Cardiac fibroblast (primary cell): ENCODE data around the gene SPATA6L.
A peak's percentile ranks its signal among the peaks of the same experiment; 100 is the strongest.
"Not testable (repeated sequence)": the region's sequence is repeated elsewhere in the genome, so short reads cannot be mapped to it uniquely, and the experiment has no call there.

Experiments used
- DNase-seq, 2 donors: peaks; one replicate each; pipeline versions ENCODE4 v3.0.0 to v3.0.0-alpha.2; 2010; ENCODE audit warnings: low read depth in 2 of 2
- H3K4me3 ChIP-seq, 2 donors: replicated peaks in 1 of 2; 1 replicate in 1 of 2; 2 replicates in 1 of 2; pipeline ENCODE4 v1.5.1; 2011; ENCODE audit warnings: low read depth in 2 of 2, low read length in 2 of 2, mild to moderate bottlenecking in 2 of 2, moderate library complexity in 1 of 2
- CTCF ChIP-seq: IDR thresholded peaks from one replicate; pipeline ENCODE4 v1.5.1; 2011; ENCODE audit warnings: low read depth, mild to moderate bottlenecking, low read length, inconsistent platforms

The SPATA6L gene

GRCh38 chr9:4662108-4662988 is 3.9 kb downstream of the SPATA6L start, which contains the start of gene PLPP6:
Gene PLPP6, plus strand, starts transcription at chr9:4662294. Its CDS starts 82 bp downstream, at chr9:4662376.
- peak; percentile 38 for TF ChIP-seq CTCF
- peak; percentile 82 to 87 for DNase-seq

GRCh38 chr9:4661611-4662010 is 4.7 kb downstream of the SPATA6L start:
- TF ChIP-seq CTCF: no peak
- DNase-seq: peak in 1 of 2 donors; percentile 17
- peak overlapping the region; percentile 65 to 84 for H3K4me3 ChIP-seq

More at GRCh38 chr9:4662108-4662988, 3.9 kb downstream of the SPATA6L start, which contains the start of gene PLPP6:
- H3K4me3 ChIP-seq: peak within 1 kb of the TSS; percentile 65 to 84

GRCh38 chr9:4661165-4661564 is 5.1 kb downstream of the SPATA6L start:
- H3K4me3 ChIP-seq: no peak overlapping the region
- peak in 1 of 2 donors; percentile 34 for DNase-seq
- TF ChIP-seq CTCF: no peak

- DNase-seq, H3K4me3 ChIP-seq: not testable (repeated sequence)
These were observed 5.6 kb downstream of the SPATA6L start for GRCh38 chr9:4660665-4661064.

- H3K4me3 ChIP-seq: no peak overlapping the region
- DNase-seq: no peak
These were observed 8.7 kb downstream of the SPATA6L start for GRCh38 chr9:4657426-4658159.

GRCh38 chr9:4656621-4657020 is 9.7 kb downstream of the SPATA6L start:
- H3K4me3 ChIP-seq: no peak overlapping the region
- no peak for DNase-seq
- no peak for TF ChIP-seq CTCF

More at GRCh38 chr9:4657426-4658159, 8.7 kb downstream of the SPATA6L start:
- TF ChIP-seq CTCF: no peak

- H3K4me3 ChIP-seq, DNase-seq: not testable (repeated sequence)
These were observed 10.1 kb downstream of the SPATA6L start for GRCh38 chr9:4656196-4656595.
